ENCODE measurements around the gene KCNMB4. TPM values are rescaled to one million over a fixed set of nuclear protein-coding genes. Genes with fewer than 3 reads are reported as not detected.

KCNMB4 gene
- total and polyA plus RNA-seq, 2 donors (not counting 1 experiment from before 2014, with no cell fraction given), result 0.66 to 0.67 TPM

- H3K4me3 Mint-ChIP-seq, result no peak overlapping the region
- H3K9me3 Mint-ChIP-seq (ENCODE audit: insufficient read depth), result peaks cover 7% of the 10 kb centered on the region
- no peak overlapping the region for H3K4me2 ChIP-seq (replicated peaks; ENCODE audit: low read depth, low read length, poor library complexity, severe bottlenecking)
- H3K4me3 ChIP-seq (ENCODE audit: control extremely low read depth in 1 of 5, extremely low read depth in 1 of 5, insufficient read depth in 1 of 5, low read depth in 2 of 5, low read length in 4 of 5), result no peak overlapping the region
- peaks cover 0 to 3% of the 10 kb centered on the region in 2 donors for H3K4me1 ChIP-seq (ENCODE audit: control insufficient read depth in 2 of 2, insufficient read depth in 2 of 2, low read length in 2 of 2)
- intact Hi-C loops (cut with micrococcal nuclease), result no loop called here
- H3K4me1 Mint-ChIP-seq, result peaks cover 6% of the 10 kb centered on the region
- H3K9me3 ChIP-seq (ENCODE audit: control extremely low read depth in 1 of 3, control insufficient read depth in 2 of 3, insufficient read depth in 1 of 3, low read length in 2 of 3), result peaks cover 3 to 21% (median 14%) of the 10 kb centered on the region in 3 donors
- no peaks in the 10 kb centered on the region for H3K36me3 ChIP-seq (replicated peaks in 1 of 2; ENCODE audit: control extremely low read depth in 1 of 2, control insufficient read depth in 1 of 2, extremely low read depth in 1 of 2, insufficient read depth in 2 of 2, low read length in 1 of 2)
- ChIA-PET CTCF (no interaction called here), POLR2A (no interaction called here)
- no peaks in the 10 kb centered on the region for H3K27me3 ChIP-seq (replicated peaks in 1 of 4; ENCODE audit: control extremely low read depth in 1 of 4, control insufficient read depth in 3 of 4, insufficient read depth in 4 of 4, low read length in 3 of 4)
- no peak overlapping the region for H3K9ac ChIP-seq (ENCODE audit: low read length)
- no peak for TF ChIP-seq EZH2 (IDR thresholded peaks at IDR 0.05; ENCODE audit: borderline replicate concordance, insufficient read depth, low read depth, low read length, poor library complexity, severe bottlenecking)
- no peak for TF ChIP-seq CTCF (IDR thresholded peaks at IDR 0.05)
- H3K27ac ChIP-seq (ENCODE audit: low read length in 2 of 2), result no peak overlapping the region
- 97% methylated on average over 4 of the region's 4 CpGs for WGBS (ENCODE audit: insufficient coverage)
- no peak overlapping the region for H3K27ac Mint-ChIP-seq
- no peaks in the 10 kb centered on the region for H3K79me2 ChIP-seq (ENCODE audit: control insufficient read depth, insufficient read depth, low read length)
- ATAC-seq (ENCODE audit: low read depth) (no peak), DNase-seq (no peak)
- no peaks in the 10 kb centered on the region for H4K20me1 ChIP-seq (ENCODE audit: control insufficient read depth, insufficient read depth, low read length, poor library complexity, severe bottlenecking)
- H3K27me3 Mint-ChIP-seq, result no peaks in the 10 kb centered on the region
- H2AFZ ChIP-seq (ENCODE audit: insufficient read depth, low read depth, low read length, poor library complexity, severe bottlenecking), result no peak overlapping the region
Measured at GRCh38 chr12:70463997-70464396, 97.9 kb downstream of the KCNMB4 start.

- 91% methylated on average over 2 of the region's 2 CpGs for WGBS (ENCODE audit: insufficient coverage)
- peaks cover 3% of the 10 kb centered on the region for H3K9me3 Mint-ChIP-seq (ENCODE audit: insufficient read depth)
Measured at GRCh38 chr12:70466753-70467152, 100.7 kb downstream of the KCNMB4 start.

More at GRCh38 chr12:70466753-70467152, 100.7 kb downstream of the KCNMB4 start:
- Histone ChIP-seq H3K36me3 (replicated peaks in 1 of 2; ENCODE audit: control extremely low read depth in 1 of 2, control insufficient read depth in 1 of 2, extremely low read depth in 1 of 2, insufficient read depth in 2 of 2, low read length in 1 of 2) (no peaks in the 10 kb centered on the region), H3K79me2 (ENCODE audit: control insufficient read depth, insufficient read depth, low read length) (no peaks in the 10 kb centered on the region), H3K4me3 (ENCODE audit: control extremely low read depth in 1 of 5, extremely low read depth in 1 of 5, insufficient read depth in 1 of 5, low read depth in 2 of 5, low read length in 4 of 5) (no peak overlapping the region), H3K4me2 (replicated peaks; ENCODE audit: low read depth, low read length, poor library complexity, severe bottlenecking) (no peak overlapping the region), H3K9ac (ENCODE audit: low read length) (no peak overlapping the region), H3K9me3 (ENCODE audit: control extremely low read depth in 1 of 3, control insufficient read depth in 2 of 3, insufficient read depth in 1 of 3, low read length in 2 of 3) (peaks cover 0 to 13% (median 9%) of the 10 kb centered on the region in 3 donors), H2AFZ (ENCODE audit: insufficient read depth, low read depth, low read length, poor library complexity, severe bottlenecking) (no peak overlapping the region), H3K27me3 (replicated peaks in 1 of 4; ENCODE audit: control extremely low read depth in 1 of 4, control insufficient read depth in 3 of 4, insufficient read depth in 4 of 4, low read length in 3 of 4) (no peaks in the 10 kb centered on the region), H3K4me1 (ENCODE audit: control insufficient read depth in 2 of 2, insufficient read depth in 2 of 2, low read length in 2 of 2) (no peaks in the 10 kb centered on the region), H3K27ac (ENCODE audit: low read length in 2 of 2) (no peak overlapping the region), H4K20me1 (ENCODE audit: control insufficient read depth, insufficient read depth, low read length, poor library complexity, severe bottlenecking) (no peaks in the 10 kb centered on the region)
- ATAC-seq (ENCODE audit: low read depth), result no peak
- no peaks in the 10 kb centered on the region for H3K27me3 Mint-ChIP-seq
- no peak for TF ChIP-seq EZH2 (IDR thresholded peaks at IDR 0.05; ENCODE audit: borderline replicate concordance, insufficient read depth, low read depth, low read length, poor library complexity, severe bottlenecking)
- no peak for TF ChIP-seq CTCF (IDR thresholded peaks at IDR 0.05)
- no peak for DNase-seq
- ChIA-PET POLR2A (no interaction called here), CTCF (interaction anchor here (0.6 kb wide), 1 partner anchor 1278 kb away, joined by 3 read pairs; no protein-coding TSS in a partner anchor)
- no peak overlapping the region for H3K27ac Mint-ChIP-seq
- intact Hi-C loops (cut with micrococcal nuclease), result no loop called here
- H3K4me3 Mint-ChIP-seq, result no peak overlapping the region
- H3K4me1 Mint-ChIP-seq, result peaks cover 2% of the 10 kb centered on the region

Measured in B cell (primary cell).